Activated CD4-positive, alpha-beta T cell treated with anti-CD3 and anti-CD28 coated beads for 4 hours (primary cell): ENCODE data around the gene LCE2C.
A peak's percentile ranks its signal among the peaks of the same experiment; 100 is the strongest.
"Not testable (repeated sequence)": the region's sequence is repeated elsewhere in the genome, so short reads cannot be mapped to it uniquely, and the experiment has no call there.

Experiments
- DNase-seq, 2 donors: peaks; one replicate each; pipeline ENCODE4 v3.0.0-alpha.2; 2020

Gene LCE2C, protein sequence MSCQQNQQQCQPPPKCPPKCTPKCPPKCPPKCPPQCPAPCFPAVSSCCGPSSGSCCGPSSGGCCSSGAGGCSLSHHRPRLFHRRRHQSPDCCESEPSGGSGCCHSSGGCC

DNA sequence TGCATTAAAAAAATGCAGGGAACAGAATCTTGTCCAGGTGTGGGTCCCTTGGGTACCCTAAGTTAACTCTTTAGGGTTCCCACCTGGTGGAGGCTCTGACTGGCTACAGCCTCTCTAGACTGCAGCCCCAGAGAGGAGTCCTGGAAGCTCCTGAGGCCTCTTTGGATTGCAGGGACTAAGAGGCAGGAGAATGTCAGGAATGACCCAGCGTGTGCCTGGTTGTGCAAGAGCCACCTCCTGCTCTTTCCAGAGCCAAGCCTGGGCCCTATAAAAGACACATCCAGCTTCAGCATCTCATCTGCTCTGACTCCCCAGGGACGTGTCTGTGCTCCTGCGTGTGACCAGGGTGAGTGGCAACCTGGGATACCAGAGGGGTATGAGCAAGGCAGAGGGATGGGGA lies at the start of gene LCE2C:
LCE2C (plus strand) TSS at position 297 of the 400 bp plus-strand sequence. CDS start 737 bp downstream, outside the sequence.
- DNase-seq, result not testable (repeated sequence)

DNA sequence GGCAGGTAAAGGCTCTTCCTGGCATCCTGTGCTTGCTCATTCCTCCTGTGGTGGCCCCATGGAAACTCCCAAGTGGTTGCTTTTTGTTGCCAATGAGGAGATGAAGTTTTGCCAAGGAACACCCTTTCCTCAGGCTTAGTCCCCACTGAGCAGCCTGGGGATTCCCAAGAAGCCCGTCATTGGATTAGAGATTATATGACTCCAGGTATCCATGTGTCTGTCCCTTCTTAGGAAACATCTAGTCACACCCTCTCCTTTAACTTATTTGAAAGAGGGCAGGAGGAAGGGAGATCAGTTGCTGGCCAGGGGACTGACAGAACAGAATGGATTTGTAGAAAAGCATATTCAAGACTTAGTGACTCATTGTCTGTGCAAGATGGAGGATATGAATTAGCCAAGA lies 48.3 kb upstream of the LCE2C start:
- DNase-seq, result no peak

DNA sequence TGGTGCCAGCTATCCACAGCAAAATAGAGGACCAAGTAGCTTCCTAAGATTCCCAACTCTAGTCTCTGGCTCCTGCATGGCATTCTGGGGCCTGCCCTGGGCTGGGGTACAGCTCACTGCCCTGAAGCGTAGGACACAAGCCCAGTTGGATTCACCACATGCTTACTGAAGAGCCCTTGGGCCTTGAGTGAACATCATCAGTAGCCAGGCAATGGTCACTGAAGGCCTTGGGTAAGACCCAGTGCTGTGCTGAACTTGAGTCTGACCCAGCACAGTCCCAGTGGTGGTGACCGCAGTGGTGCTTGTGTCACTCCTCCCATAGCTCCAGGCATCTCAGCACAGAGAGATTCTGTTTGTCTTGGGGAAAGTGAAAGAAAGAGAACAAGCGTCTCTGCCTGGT lies 44.5 kb upstream of the LCE2C start:
- DNase-seq, result no peak

DNA sequence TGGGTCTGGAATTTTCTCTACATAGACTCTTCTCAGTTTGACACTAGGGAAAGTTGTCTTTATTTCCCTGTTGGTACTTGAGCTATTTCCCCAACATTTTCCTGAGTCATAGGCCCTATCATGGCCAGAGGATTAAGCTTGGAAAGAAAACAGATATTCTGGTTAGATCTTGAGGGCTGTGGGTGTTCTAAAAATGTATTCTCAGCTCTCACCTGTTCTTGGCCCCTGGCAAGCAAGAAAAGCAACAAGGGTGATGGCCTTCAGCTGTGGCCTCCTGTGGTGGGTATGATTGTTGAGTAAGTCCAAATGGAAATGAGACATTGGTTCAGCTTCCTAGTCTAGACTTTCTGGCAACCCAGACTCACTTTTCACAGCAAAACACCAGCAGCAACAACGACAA lies 34.7 kb upstream of the LCE2C start:
- no peak for DNase-seq

DNA sequence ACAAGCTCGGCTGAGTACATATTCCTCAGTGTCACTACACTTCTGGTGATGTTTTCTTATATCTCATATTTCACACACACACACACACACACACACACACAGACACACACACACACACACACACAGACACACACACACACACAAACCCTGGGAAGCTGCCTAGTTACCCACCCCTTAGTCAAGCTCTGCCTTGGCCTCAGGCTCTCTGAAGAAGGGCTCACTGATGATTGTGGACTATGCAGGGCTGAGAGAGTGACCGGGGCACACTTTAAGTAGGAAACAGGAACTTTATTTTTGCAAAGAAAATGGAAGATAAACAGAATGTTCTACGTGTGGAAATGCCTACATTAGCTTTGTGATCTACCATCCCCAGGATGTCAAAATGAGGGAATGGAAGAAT lies 31.1 kb upstream of the LCE2C start:
- DNase-seq, result no peak

DNA sequence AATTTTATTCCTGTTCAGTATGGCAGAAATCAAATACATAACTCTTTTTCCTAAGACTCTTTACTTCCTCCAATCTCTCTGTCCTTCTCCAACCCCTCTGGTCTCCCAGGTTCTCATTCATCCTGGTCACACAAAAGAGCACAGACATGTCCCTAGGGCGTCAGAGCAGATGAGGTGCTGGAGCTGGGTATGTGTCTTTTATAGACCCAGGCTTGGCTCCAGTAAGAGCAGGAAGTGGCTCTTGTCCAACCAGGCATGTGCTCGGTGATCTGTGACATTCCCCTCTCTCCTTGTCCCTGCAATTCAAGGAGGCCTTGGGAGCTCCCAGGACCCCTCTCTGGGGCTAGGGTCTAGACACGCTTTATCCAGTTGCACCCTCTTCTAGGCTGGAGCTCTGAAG lies 29.9 kb upstream of the LCE2C start:
- DNase-seq, result no peak

DNA sequence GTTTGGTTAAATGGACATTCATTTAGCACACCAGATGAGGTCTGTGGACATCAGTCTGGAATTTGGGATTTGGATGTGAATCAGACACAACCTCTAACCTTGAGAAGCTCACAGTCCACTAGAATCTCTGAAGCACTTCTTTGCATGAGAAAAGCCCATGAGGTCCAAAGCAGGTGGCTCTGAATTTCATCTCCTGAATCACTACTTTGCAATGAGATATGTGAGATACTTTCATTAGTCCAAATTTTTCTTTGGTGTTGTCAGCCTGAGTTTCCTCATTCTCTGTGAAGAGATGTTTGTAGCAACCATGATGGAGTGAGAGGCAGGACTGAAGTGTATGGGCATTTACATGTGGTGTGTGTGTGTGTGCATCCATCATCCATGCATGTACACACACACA lies 28.4 kb upstream of the LCE2C start:
- DNase-seq, result no peak

DNA sequence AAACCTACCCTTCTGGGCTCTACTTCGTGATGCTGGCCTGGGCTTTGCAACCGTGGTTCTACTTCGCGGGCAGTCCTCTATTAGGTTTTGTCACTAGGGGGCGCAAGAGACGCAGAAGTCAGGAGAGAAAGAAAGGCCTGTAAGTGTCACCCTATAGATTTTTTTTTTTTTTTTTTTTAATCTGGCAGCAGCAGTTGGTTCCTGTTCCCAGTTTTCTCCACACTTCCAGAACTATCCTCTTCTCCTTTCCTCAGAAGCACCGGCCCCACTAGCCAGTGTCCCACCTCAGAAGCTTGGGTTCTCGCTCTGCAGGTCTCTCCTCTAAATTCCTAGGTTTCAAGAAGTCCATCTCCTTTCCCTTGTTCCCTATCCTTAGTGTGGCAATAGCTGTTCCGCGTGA lies 21.0 kb upstream of the LCE2C start:
- DNase-seq, result peak; percentile 6 to 28

DNA sequence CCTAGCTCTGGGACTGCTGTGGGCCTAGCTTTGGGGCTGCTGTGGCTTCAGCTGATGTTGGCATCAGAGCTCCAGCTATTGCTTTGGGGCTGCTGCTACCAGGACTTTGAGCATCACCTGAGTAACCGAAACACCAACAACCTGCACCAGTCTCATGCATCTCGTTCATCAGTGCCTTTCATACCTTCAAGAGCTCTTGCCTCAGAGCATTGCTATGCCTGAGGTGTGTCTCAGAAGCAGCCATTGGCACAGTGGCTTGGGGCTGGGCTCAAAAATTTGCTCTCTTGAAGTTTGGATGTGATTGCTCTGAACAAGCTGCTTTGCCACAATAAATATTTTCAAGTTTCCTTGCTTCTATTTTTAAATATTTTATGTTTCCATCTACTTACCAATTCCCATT lies 18.6 kb upstream of the LCE2C start:
- no peak for DNase-seq

DNA sequence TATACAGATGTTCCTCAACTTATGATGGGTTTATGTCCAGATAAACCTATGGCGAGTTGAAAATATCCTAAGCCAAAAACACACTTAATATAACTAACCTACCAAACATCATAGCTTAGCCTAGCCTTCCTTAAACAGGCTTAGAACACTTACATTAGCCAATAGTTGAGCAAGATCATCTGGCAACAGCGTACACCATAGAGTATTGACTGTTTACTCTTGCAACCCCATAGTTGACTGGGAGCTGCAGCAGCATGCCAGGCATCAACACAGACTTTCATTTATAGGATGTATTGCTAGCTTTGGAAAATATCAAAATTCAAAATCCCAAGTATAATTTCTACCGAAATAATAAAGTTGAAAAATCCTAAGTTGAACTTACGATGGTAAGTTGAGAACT lies 17.4 kb upstream of the LCE2C start:
- no peak for DNase-seq

DNA sequence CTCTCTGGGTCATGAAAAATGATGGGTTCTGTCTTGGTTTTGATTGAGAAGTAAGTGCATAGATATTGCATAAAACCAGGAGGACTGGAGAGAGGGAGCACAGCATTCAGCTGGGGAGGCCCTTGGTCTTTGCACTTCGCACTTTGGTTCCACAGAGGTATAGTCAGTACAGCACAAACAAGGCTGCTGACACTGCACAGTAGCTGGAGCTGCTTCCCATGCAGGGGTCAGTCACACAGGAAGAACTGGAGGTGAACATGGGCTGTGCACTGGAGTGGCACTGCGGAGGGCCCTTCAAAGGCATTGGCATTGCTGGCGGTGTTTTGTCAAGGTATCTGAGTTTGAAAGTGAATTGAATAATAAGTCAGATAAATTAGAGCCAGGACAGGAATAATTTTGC lies 16.4 kb upstream of the LCE2C start:
- DNase-seq, result no peak

DNA sequence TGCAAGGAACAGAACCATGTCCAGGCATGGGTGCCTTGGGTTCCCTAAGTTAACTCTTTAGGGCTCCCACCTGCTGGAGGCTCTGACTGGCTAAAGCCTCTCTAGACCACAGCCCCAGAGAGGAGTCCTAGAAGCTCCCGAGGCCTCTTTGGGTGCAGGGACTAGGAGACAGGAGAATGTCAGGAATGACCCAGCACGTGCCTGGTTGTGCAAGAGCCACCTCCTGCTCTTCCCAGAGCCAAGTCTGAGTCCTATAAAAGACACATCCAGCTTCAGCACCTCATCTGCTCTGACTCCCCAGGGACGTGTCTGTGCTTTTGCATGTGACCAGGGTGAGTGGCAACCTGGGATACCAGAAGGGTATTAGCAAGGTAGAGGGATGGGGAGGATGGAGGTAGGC lies 12.0 kb upstream of the LCE2C start, which contains the start of gene LCE2D:
LCE2D (plus strand) TSS at position 283 of the 400 bp plus-strand sequence. CDS start 726 bp downstream, outside the sequence.
- DNase-seq, result no peak

DNA sequence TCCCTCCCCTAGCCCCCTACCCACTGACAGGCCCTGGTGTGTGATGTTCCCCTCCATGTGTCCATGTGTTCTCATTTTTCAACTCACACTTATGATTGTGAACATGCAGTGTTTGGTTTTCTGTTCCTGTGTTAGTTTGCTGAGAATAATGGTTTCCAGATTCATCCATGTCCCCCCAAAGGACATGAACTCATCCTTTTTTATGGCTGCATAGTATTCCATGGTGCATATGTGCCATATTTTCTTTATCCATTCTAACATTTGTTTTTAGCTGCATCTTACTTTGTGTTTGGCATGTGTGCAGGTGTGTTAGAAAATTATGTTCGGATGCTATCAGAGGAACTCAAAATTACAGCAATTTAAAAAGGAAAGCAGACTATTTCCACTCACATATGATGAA lies 8.9 kb upstream of the LCE2C start:
- DNase-seq, result not testable (repeated sequence)

DNA sequence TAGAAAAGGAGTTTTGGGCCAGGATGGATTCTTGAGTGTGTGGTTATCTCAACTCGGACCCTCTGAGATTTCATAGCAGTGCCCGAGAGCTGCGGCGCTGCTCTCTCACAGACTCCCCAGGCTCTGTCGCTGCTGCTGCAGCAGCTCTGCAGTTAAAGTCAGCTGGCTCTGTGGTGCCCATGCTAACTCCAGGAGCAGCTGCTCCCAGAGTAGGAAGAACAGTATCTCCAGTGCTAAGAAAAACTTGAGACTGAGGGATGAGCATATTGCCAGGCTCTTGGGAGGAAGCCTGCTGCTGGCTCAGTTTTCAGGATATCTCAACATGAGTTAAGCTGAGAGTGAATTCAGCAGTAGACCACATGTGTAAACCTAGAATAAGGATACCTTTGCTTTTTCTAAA lies 7.4 kb upstream of the LCE2C start:
- DNase-seq, result no peak

DNA sequence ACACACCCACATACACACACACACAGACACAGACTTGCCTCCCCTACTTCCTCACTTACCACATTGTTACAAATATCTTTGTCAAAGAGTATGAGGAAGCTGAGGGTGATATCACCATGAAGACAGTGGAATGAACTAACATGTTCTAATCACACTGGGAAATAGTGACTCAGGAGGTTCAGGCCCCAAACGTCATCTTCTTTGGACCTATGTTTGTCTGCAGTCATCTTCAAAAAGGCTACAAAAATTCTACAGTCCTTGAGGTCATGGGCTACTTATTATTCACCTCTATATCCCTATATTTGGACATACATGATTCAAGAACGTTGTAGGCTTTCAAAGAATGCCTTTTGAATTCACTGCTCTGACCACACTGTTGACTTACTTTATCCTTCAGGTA lies 2.1 kb upstream of the LCE2C start:
- DNase-seq, result no peak

DNA sequence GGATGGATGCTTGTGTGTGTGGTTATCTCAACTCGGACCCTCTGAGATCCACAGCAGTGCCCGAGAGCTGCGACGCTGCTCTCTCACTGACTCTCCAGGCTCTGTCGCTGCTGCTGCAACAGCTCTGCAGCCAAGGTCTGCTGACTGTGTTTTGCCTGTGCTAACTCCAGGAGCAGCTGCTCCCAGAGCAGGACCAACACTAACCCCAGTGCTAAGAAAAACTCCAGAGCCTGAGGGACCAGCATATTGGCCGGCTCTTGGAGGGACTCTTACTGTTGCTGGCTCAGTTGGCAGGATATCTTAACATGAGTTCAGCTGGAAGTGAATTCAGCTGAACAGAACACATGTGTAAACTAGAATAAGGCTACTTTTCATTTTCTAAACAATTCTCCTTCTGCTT lies 4.4 kb downstream of the LCE2C start:
- no peak for DNase-seq

DNA sequence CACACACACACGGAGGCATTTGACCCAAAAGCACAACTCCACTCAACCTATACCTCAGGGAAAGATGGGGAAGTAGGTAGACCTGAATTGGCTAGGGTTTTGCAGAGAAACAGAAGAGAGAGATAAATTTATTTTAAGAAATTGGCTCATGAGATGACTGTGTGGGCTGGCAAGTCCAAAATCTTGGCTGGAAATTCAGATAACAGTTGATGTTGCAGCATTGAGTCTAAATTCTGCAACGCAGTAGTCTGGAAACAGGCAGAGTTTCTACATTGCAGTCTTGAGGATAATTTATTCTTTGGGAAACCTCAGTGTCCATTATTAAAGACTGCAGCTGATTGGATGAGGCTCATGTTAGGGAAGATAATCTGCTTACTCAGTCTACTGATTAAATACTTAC lies 6.5 kb downstream of the LCE2C start:
- no peak for DNase-seq

DNA sequence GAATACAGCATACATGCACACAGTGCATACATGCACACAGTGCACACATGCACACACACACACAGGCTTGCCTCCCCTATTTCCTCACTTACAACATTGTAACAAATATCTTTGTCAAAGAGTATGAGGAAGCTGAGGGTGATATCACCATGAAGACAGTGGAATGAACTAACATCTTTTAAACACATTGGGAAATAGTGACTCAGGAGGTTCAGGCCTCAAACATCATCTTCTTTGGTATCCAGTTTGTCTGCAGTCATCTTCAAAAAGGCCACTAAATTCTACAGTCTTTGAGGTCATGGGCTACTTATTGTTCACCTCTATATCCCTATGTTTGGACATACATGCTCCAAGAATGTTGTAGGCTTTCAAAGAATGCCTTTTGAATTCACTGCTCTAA lies 8.8 kb downstream of the LCE2C start:
- no peak for DNase-seq

DNA sequence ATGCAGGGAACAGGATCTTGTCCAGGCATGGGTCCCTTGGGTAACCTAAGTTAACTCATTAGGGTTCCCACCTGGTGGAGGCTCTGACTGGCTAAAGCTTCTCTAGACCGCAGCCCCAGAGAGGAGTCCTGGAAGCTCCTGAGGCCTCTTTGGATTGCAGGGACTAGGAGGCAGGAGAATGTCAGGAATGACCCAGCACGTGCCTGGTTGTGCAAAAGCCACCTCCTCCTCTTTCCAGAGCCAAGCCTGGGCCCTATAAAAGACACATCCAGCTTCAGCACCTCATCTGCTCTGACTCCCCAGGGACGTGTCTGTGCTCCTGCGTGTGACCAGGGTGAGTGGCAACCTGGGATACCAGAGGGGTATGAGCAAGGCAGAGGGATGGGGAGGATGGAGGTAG lies 10.7 kb downstream of the LCE2C start, which contains the start of gene LCE2B:
LCE2B (plus strand) TSS at position 301 of the 400 bp plus-strand sequence. CDS start 721 bp downstream, outside the sequence.
- not testable (repeated sequence) for DNase-seq

DNA sequence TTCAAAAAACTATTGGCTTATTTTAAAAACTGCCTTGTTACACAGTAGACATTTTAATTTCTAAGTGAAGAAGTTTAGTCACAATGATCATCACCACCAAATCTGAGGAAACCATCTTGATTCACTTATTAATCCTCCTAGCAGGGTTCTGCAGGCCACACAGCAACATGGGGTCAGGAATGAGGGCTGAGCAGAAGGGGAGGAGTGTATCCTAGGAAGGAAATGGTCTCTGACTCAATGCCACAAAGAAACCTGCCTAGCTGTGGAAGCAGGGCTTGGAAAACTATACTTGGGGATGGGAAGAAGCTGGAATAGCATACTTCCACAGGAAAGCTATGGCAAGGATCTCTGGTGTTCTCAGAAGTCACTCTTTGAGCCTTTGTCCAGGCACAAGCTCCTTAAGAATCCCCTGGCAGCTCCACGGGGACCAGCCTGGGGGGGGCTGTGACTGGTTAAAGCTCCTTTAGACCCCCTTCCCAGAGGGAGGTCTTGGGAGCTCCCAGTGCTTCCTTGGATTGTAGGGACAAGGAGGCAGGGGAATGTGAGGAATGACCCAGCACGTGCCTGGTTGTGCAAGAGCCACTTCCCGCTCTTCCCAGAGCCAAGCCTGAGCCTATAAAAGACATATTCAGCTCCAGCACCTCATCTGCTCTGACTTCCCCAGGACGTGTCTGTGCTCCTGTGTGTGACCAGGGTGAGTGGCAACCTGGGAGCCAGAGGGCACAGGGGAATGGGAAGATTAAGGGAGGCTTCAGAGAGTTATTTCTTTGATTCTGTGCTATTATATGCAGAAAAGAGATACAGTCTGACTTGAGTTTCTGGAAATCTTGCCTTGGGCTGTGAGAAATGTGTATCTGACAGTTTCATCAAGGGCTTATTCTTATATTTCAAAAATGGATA lies 22.9 kb downstream of the LCE2C start, which contains the start of gene LCE2A:
LCE2A (plus strand) TSS at position 645 of the 900 bp plus-strand sequence. CDS start 557 bp downstream, outside the sequence.
- no peak for DNase-seq

DNA sequence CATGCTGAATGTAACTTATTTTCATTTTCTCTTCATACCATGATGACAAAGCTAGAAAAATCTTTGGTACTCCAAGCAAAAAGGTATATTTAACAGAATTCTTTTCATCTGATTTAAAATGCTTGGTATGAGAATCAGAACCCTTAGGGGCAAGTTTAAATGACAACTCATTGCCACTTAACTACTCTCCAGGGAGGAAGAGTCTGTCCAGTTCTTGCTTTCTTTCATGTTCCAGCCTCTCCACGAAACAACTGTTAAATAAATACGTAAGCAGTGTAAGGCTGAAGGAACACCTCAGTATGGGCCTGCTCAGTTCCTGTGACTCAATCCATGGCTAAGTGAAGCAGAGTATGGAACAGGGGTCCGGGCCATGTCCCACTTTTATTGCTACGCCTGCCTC lies 24.7 kb downstream of the LCE2C start:
- DNase-seq, result no peak

DNA sequence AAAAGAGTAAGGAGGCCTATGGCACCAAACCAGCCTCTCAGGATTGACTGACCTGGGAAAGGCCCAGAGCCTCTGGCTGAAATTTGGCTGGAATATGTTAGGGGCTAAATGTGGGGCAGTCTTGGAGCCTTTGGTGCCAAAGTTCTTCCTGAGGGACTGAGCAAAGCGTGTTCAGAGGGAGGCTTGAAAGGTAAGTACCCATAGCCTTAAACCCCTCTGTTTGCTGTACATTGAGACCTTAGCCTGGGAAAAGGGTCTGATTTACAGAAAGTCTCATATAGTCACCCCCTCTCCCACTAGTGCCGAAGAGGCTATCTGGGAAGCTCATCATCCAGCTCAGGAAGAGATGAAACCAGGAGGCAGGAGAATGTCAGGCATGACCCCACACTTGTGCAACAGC lies 32.8 kb downstream of the LCE2C start, which contains the start of gene LCE4A:
LCE4A (plus strand) TSS at position 301 of the 400 bp plus-strand sequence. CDS start 916 bp downstream, outside the sequence.
- DNase-seq, result no peak

DNA sequence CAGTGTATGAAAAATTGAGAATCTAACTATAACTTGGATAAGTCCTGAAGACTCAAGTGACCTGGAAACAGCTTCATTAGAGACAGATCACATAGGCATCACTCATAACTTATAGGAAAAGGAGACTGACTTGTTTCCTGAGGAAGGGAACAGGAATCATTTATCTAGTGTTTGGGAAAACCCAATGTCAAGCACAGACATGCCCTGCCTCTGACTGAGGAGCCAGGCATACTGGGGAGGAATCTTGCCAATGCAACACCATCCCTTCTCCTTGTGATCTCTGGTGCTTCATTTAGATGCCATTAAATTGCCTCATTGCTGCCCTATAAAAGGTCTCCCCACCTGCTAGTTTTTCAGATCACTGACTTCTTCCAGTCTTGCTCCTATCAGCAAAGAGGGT lies 43.2 kb downstream of the LCE2C start:
- DNase-seq, result no peak

DNA sequence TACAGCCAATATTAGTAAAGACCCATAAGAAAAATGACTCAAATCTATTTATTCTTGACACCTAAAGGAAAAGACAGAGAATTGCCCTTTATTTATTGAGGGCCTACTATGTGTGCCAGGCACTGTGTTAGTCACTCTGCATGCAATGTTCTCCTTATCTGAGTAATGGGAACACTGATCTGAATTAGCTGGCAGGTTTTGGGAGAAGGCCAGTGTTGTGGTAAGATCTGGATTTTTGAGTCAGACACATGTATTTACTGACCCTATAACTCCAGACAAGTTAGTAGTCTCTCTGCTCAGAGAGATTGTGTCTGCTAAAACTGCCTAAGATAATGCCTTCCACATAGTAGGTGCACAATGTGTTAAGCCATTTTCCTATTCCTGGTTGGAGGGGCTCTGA lies 50.2 kb downstream of the LCE2C start:
- no peak for DNase-seq
